GM18867 (cell line): ENCODE data around the gene DIDO1.

ENCODE experiments used
- ATAC-seq: cut with Tn5 transposase; IDR thresholded peaks from one replicate; pipeline ENCODE4 v1.9.1; 2021; ENCODE audit warnings: mild to moderate bottlenecking, moderate library complexity; ENCODE audit not compliant: unreplicated experiment

Gene DIDO1

GRCh38 chr20:62926229-62927127, at the start of gene DIDO1:
Gene DIDO1 (minus strand): TSS chr20:62926505.
- ATAC-seq: peak; percentile 79

- no peak for ATAC-seq
These were observed 49.0 kb upstream of the DIDO1 start for GRCh38 chr20:62975251-62975760.

GRCh38 chr20:62972845-62973745, 46.8 kb upstream of the DIDO1 start:
- no peak for ATAC-seq

- ATAC-seq: peak; percentile 69
These were observed 45.9 kb upstream of the DIDO1 start for GRCh38 chr20:62971950-62972844.

DNA sequence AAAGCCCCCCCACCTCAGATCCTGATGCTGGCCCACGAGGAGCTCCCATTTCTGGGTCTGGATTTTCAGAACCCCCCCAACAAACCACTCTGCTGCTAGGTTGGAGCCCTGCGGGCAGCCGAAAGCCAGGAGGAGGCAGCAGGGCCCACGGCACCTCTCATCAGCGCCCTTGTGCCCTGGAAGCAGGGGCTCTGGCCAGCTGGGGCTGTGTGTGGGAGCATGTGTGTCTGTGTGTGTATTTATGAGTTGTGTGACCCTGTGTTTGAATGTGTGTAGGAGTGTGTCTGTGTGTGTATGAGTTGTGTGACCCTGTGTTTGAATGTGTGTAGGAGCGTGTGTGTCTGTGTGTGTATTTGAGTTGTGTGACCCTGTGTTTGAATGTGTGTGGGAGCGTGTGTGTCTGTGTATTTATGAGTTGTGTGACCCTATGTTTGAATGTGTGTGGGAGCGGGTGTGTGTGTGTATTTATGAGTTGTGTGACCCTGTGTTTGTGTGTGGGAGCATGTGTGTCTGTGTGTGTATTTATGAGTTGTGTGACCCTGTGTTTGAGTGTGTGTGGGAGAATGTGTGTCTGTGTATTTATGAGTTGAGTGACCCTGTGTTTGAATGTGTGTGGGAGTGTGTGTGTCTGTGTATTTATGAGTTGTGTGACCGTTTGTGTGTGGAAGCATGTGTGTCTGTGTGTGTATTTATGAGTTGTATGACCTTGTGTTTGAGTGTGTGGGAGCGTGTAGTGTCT, 45.1 kb upstream of the DIDO1 start:
- no peak for ATAC-seq

DNA sequence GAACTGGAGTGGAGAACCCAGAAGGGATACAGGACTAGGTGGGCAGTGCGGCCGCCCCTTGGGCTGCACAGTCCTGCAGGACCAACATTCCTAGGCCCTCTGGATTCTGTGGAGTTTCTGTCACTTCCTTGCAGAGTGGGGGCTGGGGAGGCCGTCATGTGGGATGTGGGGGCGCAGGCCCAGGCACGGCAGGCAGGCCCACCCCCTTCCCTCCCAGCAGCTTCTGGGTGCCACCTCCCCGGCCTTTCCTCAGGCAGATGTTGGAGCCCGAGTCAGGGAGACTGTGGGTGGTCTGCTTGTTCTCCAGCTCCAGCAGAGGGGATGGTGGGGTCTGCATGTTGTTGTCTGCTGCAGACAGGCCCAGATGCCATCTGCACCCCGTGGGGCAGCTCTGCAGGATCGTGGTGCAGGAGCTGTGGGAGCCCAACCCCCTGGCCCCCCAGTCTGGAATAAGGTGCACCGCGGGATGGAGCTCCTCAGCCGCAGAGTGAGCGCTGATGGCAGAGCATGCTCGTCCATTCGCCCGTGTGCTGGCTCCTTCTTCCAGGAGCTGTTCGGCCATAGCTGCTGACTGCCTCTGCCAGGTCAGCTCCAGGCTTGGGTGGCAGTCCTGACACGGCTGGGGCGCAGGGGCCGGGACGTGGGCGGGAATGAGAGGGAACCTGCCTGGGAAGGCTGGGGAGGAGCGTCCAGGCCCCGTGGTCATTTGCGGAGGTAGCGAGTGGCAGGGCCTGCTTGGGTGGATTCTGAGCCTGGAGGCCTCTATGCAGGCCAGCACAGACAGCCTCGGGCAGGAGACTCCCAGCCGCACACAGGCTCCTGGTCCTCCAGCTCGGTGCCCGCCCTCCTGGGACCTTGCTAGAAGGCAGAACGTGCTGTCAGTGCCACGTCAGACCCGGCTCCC, 44.3 kb upstream of the DIDO1 start:
- ATAC-seq: no peak

GRCh38 chr20:62969939-62970306, 43.6 kb upstream of the DIDO1 start:
- no peak for ATAC-seq

- ATAC-seq: no peak
These were observed 43.0 kb upstream of the DIDO1 start for GRCh38 chr20:62969179-62969760.

GRCh38 chr20:62968378-62969178, 42.3 kb upstream of the DIDO1 start:
- ATAC-seq: no peak

GRCh38 chr20:62967628-62968351, 41.5 kb upstream of the DIDO1 start:
- no peak for ATAC-seq

- no peak for ATAC-seq
These were observed 40.8 kb upstream of the DIDO1 start for GRCh38 chr20:62967149-62967501.

- ATAC-seq: no peak
These were observed 40.2 kb upstream of the DIDO1 start for GRCh38 chr20:62966212-62967148.

- ATAC-seq: no peak
These were observed 39.1 kb upstream of the DIDO1 start for GRCh38 chr20:62965363-62965771.

DNA sequence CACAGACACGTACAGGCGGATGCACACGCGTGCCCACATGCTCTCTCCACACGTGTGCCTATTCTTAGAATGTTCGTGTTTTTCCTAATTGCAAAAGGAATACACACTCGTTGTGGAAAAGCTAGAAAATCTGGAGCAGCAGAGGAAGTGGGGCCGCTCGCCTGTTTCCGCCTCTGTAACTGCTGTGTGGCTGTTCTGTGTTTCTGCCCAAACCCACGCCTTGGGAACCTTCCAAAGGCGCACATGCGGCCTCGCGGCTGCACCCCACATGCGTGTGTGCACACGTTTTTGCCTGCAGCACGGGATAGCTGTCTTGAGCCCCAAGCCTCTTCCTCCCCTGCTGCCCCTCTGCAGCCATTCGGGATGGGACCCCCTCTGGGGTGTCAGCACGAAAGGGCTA, 38.4 kb upstream of the DIDO1 start:
- no peak for ATAC-seq

- ATAC-seq: no peak
These were observed 37.5 kb upstream of the DIDO1 start for GRCh38 chr20:62963614-62964397.
